RPMI8226 (cell line): Measurements from ENCODE around the gene HCN2.
A peak's percentile ranks its signal among the peaks of the same experiment; 100 is the strongest.

Source experiments
- DNase-seq: peaks from one replicate; pipeline ENCODE4 v3.0.0-alpha.2; 2015

The HCN2 gene

GRCh38 chr19:658916-659839 lies 69.5 kb downstream of the HCN2 start:
- no peak for DNase-seq

DNA sequence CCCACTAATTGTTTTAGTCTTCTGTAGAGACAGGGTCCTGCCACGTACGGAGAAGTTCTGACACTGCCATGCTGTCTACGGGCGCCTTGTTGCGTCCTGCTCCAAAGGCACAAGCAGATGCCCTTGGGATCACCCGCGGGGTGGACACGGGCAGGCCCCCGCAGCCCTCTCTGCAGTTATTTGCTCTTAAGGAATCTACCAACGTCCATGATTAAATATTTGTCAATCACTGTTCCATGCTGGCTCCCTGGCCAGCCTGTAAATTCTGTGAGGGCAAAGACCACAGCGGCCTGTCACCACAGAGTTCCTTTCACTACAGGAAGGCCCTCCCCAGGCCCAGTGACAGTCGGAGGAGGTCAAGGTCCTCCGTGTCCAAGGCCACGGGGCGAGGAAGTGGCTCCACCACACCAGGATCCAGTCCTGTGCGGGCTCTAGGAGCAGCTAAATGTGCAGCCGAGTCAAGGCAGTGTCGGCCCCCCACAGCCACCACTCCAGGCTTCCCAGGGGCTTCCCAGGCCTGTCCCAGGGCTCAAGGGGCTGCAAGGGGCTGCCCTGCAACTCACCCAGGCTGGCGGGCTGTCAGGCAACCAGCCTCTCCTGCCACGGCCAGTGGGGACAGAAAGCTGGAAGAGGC lies 71.2 kb downstream of the HCN2 start:
- DNase-seq = no peak

DNA sequence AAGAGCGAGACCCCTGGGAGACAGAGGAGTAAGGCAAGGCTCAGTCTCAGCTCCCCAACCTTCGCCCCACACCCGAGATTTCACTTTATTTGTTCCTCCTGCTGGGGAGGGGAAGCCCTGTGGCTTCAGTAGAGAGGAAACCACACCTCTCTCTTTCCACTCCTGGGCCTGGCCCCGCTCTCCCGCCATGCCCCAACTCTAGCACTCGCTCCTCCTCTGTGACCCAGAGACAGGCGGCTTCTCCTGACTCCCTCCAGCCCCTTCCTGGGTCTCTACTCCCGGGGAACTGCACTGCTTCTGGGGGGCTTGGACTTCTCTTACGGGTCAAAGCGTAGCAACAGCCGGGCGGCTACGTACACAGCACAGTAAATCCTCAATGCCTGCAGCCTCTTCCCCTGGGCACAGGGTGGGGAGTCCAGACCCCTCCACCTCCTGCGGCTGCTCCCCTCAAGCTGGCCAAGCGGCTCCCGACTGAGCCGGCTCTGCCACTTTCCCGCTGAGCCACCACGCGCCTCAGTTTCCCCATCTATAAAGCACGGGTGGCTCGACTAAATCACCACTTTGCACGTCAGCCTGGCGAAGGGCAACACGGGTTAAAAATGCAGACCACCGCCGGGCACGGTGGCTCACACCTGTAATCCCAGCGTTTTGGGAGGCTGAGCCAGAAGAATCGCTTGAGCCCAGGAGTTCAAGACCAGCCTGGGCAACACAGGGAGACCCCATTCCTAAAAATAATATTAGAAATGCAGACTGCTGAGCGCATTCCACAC lies 71.9 kb downstream of the HCN2 start:
- peak; percentile 70 for DNase-seq

GRCh38 chr19:662207-662961 lies 72.7 kb downstream of the HCN2 start:
- peak; percentile 73 for DNase-seq

DNA sequence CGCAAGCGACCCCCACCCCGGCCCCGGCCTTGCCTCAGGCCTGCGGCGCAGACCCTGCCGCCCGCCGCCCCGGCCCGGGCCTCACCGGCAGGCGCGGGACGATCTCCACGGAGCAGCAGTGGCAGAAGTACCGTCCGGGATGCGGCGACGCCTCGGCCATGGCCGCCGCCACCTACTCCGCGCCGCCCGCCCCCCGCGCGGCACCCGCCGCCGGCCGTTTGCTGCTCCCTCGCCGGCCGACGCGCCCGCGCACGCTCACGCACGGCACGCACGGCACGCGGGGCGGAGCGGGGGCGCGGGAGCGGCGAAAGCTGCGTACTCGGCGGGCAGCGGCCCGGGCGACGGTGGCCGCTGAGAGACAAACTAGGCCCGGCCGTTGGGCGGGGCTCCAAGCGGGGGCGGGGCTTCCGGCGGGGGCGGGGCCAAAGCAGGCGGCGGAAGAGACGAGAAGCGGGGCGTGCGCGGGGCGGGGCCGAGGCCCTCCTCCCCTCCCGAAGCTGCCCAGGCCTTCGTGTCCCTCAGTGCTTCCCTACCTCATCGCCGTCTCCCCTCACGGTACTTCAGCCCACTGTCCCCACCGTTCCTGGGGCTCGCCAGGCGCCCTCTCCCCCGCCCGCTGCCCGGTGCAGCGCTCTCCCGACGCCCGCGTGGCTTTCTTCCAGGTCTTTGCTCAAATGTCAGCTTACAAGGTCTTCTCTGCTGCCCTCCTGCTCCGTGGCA lies 73.4 kb downstream of the HCN2 start, which contains the start of gene RNF126:
TSS of gene RNF126 (minus strand) at position 253 of the 720 bp plus-strand sequence. CDS start at position 160, 93 bp downstream.
- peak; percentile 95 for DNase-seq

GRCh38 chr19:663682-664117 lies 74.0 kb downstream of the HCN2 start:
- DNase-seq = no peak

- peak; percentile 79 for DNase-seq
Measured at GRCh38 chr19:664913-665443, 75.3 kb downstream of the HCN2 start.
